Epithelial cell of proximal tubule (primary cell): ENCODE results near the gene FSTL4. TPM values are rescaled to one million over a fixed set of nuclear protein-coding genes. Genes with fewer than 3 reads are reported as not detected.

Experiments used
- DNase-seq: peaks from one replicate; pipeline ENCODE4 v3.0.0-alpha.2; 2011; ENCODE audit warnings: low read depth
- H3K4me3 ChIP-seq: 2 replicates; pipeline ENCODE4 v1.5.1; 2011; ENCODE audit warnings: low read depth, mild to moderate bottlenecking, low read length
- CTCF ChIP-seq: conservative IDR thresholded peaks from 2 replicates; pipeline ENCODE4 v1.5.1; 2012; ENCODE audit warnings: low read depth, mild to moderate bottlenecking, low read length
- total RNA-seq: library from RNA; depleted of rRNA; stranded (reverse); fragments of >200 nt; gene quantifications from 2 replicates; pipeline ENCODE4 v1.2.3, GENCODE V29; 2015

The FSTL4 gene
- total RNA-seq, 1 donor from 2014 or later: not detected

- no peak for TF ChIP-seq CTCF
- no peak overlapping the region for H3K4me3 ChIP-seq
- no peak for DNase-seq
Measured at GRCh38 chr5:133611357-133612248, 738 bp downstream of the FSTL4 start.

DNA sequence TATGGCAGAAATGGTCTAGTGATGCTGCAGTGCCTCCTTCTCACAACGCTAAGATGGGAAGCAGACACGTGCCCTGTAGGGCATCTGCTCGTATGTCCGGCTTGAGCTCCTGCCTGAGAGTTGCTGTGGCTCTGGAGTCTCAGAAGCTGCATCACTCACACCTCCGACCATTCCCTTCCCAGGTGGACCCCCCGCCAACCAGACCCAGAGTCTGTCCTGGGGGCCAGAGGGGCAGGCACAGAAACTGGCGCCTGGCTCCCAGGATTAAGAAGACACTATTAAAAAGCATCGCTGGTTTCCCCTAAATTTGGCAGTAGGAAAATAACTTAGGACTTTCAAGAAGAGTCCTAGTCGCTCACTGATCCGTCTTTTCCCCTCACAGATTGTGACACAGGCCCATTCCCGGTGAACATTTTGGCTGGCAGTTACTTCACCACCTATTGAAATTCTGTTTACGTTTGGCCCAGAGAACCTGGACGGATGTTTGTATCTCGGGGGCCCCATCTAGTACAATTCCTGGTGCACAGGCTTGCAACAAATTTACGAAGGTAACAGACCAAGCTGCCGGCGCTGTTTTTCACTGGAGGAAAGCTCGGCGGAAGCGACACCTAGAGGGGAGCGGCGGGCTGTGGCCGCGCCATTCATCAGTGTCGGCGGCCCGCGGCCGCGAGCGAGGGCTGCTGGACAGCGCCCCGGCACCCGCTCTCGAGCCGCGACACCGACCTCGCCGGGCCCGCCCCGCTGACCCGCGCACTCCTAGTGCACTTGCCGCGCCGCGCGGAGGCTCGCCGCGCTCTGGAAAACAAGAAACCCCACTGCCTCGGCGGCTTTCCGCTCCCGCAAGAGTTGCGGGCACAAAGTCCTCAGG lies 1.6 kb downstream of the FSTL4 start:
- no peak for DNase-seq
- no peak overlapping the region for H3K4me3 ChIP-seq

GRCh38 chr5:133607451-133607850 lies 4.9 kb downstream of the FSTL4 start:
- DNase-seq: no peak
- no peak overlapping the region for H3K4me3 ChIP-seq
- TF ChIP-seq CTCF: no peak

More for the DNA sequence above, 1.6 kb downstream of the FSTL4 start:
- peak; percentile 57 for TF ChIP-seq CTCF

GRCh38 chr5:133606835-133607234 lies 5.5 kb downstream of the FSTL4 start:
- no peak for DNase-seq
- no peak for TF ChIP-seq CTCF
- H3K4me3 ChIP-seq: no peak overlapping the region

DNA sequence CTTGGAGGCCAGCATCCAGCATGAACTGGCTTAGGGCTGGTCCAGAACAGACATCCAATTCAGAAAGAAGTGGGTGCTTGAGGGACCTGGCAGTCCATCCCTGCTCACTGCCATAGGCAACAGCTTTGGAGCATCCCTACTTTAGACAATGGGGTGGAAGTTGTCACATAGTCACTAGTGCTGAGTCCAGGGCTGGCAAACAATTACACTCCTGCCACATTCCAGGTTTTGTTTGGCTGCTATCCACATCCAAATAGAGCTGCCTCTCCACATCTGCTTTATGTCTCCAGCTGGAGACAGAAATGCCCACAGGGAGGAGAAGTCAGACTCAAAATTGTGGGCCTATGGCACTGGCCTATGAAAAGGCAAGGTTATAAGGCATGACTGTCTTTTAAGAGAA lies 7.0 kb downstream of the FSTL4 start:
- no peak for DNase-seq
- no peak for TF ChIP-seq CTCF
- H3K4me3 ChIP-seq: no peak overlapping the region

GRCh38 chr5:133603711-133604110 lies 8.6 kb downstream of the FSTL4 start:
- no peak for TF ChIP-seq CTCF
- no peak overlapping the region for H3K4me3 ChIP-seq
- no peak for DNase-seq
